Liver (tissue), 9 donors: ENCODE measurements around the gene DHCR7. TPM values are rescaled to one million over a fixed set of nuclear protein-coding genes. Genes with fewer than 3 reads are reported as not detected.

ENCODE experiments used
- DNase-seq: peaks from one replicate; pipeline ENCODE4 v3.0.0-alpha.2; 2017; ENCODE audit warnings: low spot score
- H3K27ac ChIP-seq, 2 donors: one replicate each; pipeline ENCODE4 v1.7.0; 2013; ENCODE audit warnings: inconsistent platforms in 2 of 2, low read length in 2 of 2, control low read depth in 1 of 2, low read depth in 1 of 2, mild to moderate bottlenecking in 1 of 2
- H3K27me3 ChIP-seq, 4 donors: one replicate each; pipeline versions ENCODE4 v1.6.1 to v1.7.0; 2013; ENCODE audit warnings: low read length in 3 of 4, inconsistent platforms in 1 of 4, mild to moderate bottlenecking in 1 of 4, moderate library complexity in 1 of 4; ENCODE audit not compliant: control insufficient read depth in 4 of 4, insufficient read depth in 4 of 4
- H3K36me3 ChIP-seq, 4 donors: one replicate each; pipeline versions ENCODE4 v1.6.1 to v1.7.0; 2013; ENCODE audit warnings: low read length in 3 of 4, mild to moderate bottlenecking in 3 of 4, low read depth in 1 of 4, moderate library complexity in 1 of 4; ENCODE audit not compliant: control insufficient read depth in 4 of 4, insufficient read depth in 3 of 4
- H3K4me1 ChIP-seq, 4 donors: one replicate each; pipeline versions ENCODE4 v1.6.1 to v1.7.0; 2013; ENCODE audit warnings: low read length in 3 of 4, mild to moderate bottlenecking in 3 of 4, moderate library complexity in 1 of 4; ENCODE audit not compliant: control insufficient read depth in 4 of 4, insufficient read depth in 4 of 4
- H3K4me3 ChIP-seq, 3 donors: one replicate each; pipeline versions ENCODE4 v1.6.1 to v1.7.0; 2013; ENCODE audit warnings: low read length in 3 of 3, control low read depth in 1 of 3, low read depth in 1 of 3, mild to moderate bottlenecking in 1 of 3
- H3K9ac ChIP-seq, 2 donors: one replicate each; pipeline ENCODE4 v1.7.0; 2013; ENCODE audit warnings: low read length in 2 of 2, mild to moderate bottlenecking in 2 of 2, moderate library complexity in 2 of 2, control low read depth in 1 of 2, low read depth in 1 of 2
- H3K9me3 ChIP-seq, 4 donors: one replicate each; pipeline versions ENCODE4 v1.6.1 to v1.7.0; 2013; ENCODE audit warnings: low read length in 3 of 4; ENCODE audit not compliant: control insufficient read depth in 4 of 4
- ATF3 ChIP-seq: IDR thresholded peaks from 2 replicates; pipeline ENCODE4 v1.6.1; 2016; ENCODE audit warnings: antibody characterized with exemption
- CTCF ChIP-seq: fragments of 150-350 bp; IDR thresholded peaks from 2 replicates; pipeline ENCODE4 v1.5.1; 2017; ENCODE audit warnings: improper control_type of control experiment, low read depth, low read length; ENCODE audit not compliant: missing input control
- EGR1 ChIP-seq, 2 donors: IDR thresholded peaks; 2 replicates each; pipeline ENCODE4 v1.6.1; 2016 to 2018; ENCODE audit warnings: antibody characterized with exemption in 2 of 2, low read depth in 2 of 2
- FOXA1 ChIP-seq: IDR thresholded peaks from 2 replicates; pipeline ENCODE4 v1.6.1; 2016; ENCODE audit warnings: antibody characterized with exemption
- FOXA2 ChIP-seq: IDR thresholded peaks from 2 replicates; pipeline ENCODE4 v1.6.1; 2016; ENCODE audit warnings: antibody characterized with exemption
- JUND ChIP-seq, 2 donors: IDR thresholded peaks; 2 replicates each; pipeline ENCODE4 v1.6.1; 2016; ENCODE audit warnings: antibody characterized with exemption in 2 of 2
- MAX ChIP-seq: IDR thresholded peaks from 2 replicates; pipeline ENCODE4 v1.6.1; 2016; ENCODE audit warnings: antibody characterized with exemption
- NR2F2 ChIP-seq: IDR thresholded peaks from 2 replicates; pipeline ENCODE4 v1.6.1; 2016; ENCODE audit warnings: antibody characterized with exemption
- RAD21 ChIP-seq, 2 donors: IDR thresholded peaks; 2 replicates each; pipeline ENCODE4 v1.6.1; 2016; ENCODE audit warnings: antibody characterized with exemption in 2 of 2, mild to moderate bottlenecking in 2 of 2
- REST ChIP-seq: IDR thresholded peaks from 2 replicates; pipeline ENCODE4 v1.6.1; 2016; ENCODE audit warnings: antibody characterized with exemption, mild to moderate bottlenecking
- RXRA ChIP-seq, 2 donors: IDR thresholded peaks; 2 replicates each; pipeline ENCODE4 v1.6.1; 2017 to 2018; ENCODE audit warnings: antibody characterized with exemption in 2 of 2, mild to moderate bottlenecking in 1 of 2
- SP1 ChIP-seq: IDR thresholded peaks from 2 replicates; pipeline ENCODE4 v1.6.1; 2018; ENCODE audit warnings: antibody characterized with exemption, mild to moderate bottlenecking
- TAF1 ChIP-seq: conservative IDR thresholded peaks from 2 replicates; pipeline ENCODE4 v1.6.1; 2016; ENCODE audit warnings: antibody characterized with exemption, mild to moderate bottlenecking
- ZBTB33 ChIP-seq: IDR thresholded peaks from 2 replicates; pipeline ENCODE4 v1.6.1; 2016; ENCODE audit warnings: antibody characterized with exemption
- WGBS: extraction: QIAGEN DNeasy Blood & Tissue Kit; methylation state at CpG from one replicate; pipeline ENCODE4 v1.1.7; 2013; 5-methylcytosine and 5-hydroxymethylcytosine counted together
- polyA plus RNA-seq, 2 donors: library from polyadenylated mRNA; stranded (reverse) in 1 of 2; unstranded in 1 of 2; fragments of 200-250 nt in 1 of 2; fragments of >200 nt in 1 of 2; fragmentation: Nextera tagmentation in 1 of 2; extraction: Ambion mirVana in 1 of 2; gene quantifications; one replicate each; pipeline versions ENCODE4 v1.2.1 to v1.2.3, GENCODE V29; 2013 to 2015
- total RNA-seq, 2 donors: library from RNA; depleted of rRNA; stranded (reverse); fragments of >200 nt; gene quantifications; one replicate each; pipeline ENCODE4 v1.2.3, GENCODE V29; 2014
- donor health status: healthy.
- donor health status: healthy.
- donor health status: healthy.
- donor health status: healthy.
- donor health status: healthy.

Gene DHCR7
- total and polyA plus RNA-seq, 4 donors: 56.9 to 224 (median 172) TPM

- H3K27ac ChIP-seq: no peak overlapping the region
- peaks cover 7 to 22% (median 13%) of the 10 kb centered on the region in 4 donors for H3K4me1 ChIP-seq
- no peak overlapping the region for H3K9ac ChIP-seq
- no peak for TF ChIP-seq JUND (IDR thresholded peaks at IDR 0.05)
- TF ChIP-seq TAF1: no peak
- H3K9me3 ChIP-seq: no peaks in the 10 kb centered on the region
- H3K36me3 ChIP-seq: peaks cover 11 to 59% (median 35%) of the 10 kb centered on the region in 4 donors
- WGBS: 95% methylated on average over 10 of the region's 10 CpGs
- H3K4me3 ChIP-seq: no peak overlapping the region
- no peaks in the 10 kb centered on the region for H3K27me3 ChIP-seq
- no peak for DNase-seq
Measured at GRCh38 chr11:71456831-71457230, 8.6 kb upstream of the DHCR7 start.

- H3K36me3 ChIP-seq: peaks cover 11 to 55% (median 35%) of the 10 kb centered on the region in 4 donors
- peaks cover 7 to 27% (median 17%) of the 10 kb centered on the region in 4 donors for H3K4me1 ChIP-seq
- H3K9me3 ChIP-seq: no peaks in the 10 kb centered on the region
- TF ChIP-seq RXRA (IDR thresholded peaks at IDR 0.05) (no peak), CTCF (no peak), REST (no peak), ZBTB33 (no peak), NR2F2 (no peak), MAX (no peak), ATF3 (no peak), SP1 (no peak), FOXA2 (no peak), EGR1 (IDR thresholded peaks at IDR 0.05; ENCODE audit: low read depth in 2 of 2) (no peak), RAD21 (IDR thresholded peaks at IDR 0.05) (no peak), FOXA1 (no peak)
- 84% methylated on average over 8 of the region's 8 CpGs for WGBS
- DNase-seq: no peak
- no peak overlapping the region for H3K4me3 ChIP-seq
- no peak overlapping the region for H3K27ac ChIP-seq
- H3K27me3 ChIP-seq: no peaks in the 10 kb centered on the region
- H3K9ac ChIP-seq: no peak overlapping the region
Measured at GRCh38 chr11:71456294-71456693, 8.1 kb upstream of the DHCR7 start.
